Suppressor macrophage treated with lipopolysaccharide for 4 hours (primary cell): ENCODE results near the gene SFMBT2.
"Not testable (repeated sequence)": the region's sequence is repeated elsewhere in the genome, so short reads cannot be mapped to it uniquely, and the experiment has no call there.

Source experiments
- DNase-seq: peaks from one replicate; pipeline ENCODE4 v3.0.0-alpha.2; 2020

Gene SFMBT2

DNA sequence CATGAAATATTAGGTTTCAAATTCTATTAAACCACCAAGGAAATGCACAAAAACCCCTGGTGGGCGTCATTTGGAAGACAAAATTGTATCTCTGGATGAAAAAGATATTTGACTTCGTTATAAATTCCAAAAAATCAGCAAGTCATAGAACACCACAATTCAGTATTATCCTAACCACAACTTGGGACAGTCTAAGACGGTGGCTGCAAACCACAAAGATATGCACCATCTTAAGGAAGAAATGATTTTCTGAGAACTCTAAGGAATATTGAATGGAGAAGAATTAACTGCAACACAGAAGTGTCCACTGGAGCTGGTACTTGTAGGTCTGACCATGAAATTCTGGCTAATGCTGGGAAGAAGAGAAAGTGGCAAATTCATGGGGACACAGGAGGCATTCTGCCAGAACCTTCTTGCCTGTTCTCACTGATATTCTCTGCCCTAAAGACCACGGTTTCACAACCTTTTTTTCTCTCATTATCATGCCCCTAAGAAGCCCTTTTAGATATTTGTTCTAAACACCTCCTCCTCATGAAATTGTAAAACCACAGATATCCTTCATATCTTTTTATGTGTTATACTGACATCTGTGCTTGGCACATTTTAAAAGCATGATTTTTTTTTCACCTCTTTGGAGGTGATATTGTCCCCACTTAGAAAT, 92.9 kb downstream of the SFMBT2 start:
- no peak for DNase-seq

DNA sequence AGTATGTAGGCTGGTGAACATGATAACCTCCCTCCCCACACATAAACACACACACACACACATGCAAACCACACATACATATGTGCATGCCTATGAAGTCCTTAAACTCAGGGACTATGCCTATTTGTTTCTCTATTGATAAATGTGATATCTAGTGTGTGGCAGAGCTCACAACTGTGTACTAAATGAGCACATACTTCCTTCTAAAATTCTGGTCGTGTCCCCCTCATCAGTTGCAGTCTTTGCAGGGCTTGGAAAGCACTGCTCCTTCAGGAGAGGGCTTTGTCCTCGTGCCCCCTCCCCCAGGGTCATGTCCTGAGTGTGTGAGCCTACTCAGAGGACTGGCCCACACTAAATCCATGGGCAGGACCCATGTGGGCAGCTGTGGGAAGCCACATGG, 94.0 kb downstream of the SFMBT2 start:
- DNase-seq, result no peak

DNA sequence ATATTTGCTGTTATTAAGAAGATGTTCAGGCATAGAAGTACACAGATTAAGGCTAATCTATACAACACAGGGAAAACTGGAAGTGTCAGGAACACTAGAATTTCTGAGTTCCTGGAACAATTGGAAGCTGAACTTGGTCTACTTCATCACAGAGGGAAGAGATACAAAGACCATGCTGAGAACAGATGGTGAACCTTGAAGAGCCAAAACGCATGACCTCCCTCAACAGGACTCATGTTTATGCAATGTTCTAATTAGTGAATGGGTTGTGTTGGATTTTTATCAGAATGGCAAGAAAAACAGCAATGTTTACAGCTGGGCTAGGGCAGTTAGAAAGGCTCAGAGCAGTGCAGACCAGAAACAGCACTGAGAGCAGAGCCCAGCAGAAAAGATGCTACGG, 94.9 kb downstream of the SFMBT2 start:
- DNase-seq, result no peak

DNA sequence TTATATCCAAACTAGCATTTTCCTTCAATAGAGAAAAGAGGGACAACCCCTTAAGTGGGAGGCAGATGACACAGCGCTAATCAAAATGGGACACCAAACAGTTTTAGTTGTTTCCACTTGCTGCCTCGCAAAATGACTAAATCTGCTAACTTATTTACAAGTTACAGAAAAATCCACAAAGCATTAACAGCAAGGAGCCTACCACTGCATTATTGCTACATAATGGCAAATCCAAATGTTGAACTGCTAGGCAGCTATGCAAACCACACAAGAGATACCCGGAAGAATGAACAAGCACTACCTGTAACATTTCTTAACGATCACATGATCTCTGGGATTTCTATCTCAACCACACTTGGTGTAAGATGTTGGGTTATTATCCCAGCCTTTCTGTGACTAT, 96.7 kb downstream of the SFMBT2 start:
- peak; percentile 49 for DNase-seq

DNA sequence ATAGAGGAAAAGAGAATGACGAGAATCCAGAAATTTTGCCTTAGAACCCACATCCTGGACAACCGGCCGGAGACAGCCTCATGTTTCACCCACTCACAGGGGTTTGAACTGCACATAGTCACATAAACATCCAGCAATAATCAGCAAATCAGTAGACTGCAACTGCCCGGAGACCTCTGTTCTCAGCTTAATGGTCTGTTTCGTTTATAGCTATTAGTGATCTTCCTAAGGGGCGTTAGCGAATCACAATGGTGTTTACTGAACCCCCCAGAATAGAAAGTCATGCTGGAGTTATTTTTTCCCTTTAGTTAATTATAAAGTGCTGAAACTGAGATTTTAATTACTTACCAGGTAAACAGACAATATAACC, 98.4 kb downstream of the SFMBT2 start:
- no peak for DNase-seq

DNA sequence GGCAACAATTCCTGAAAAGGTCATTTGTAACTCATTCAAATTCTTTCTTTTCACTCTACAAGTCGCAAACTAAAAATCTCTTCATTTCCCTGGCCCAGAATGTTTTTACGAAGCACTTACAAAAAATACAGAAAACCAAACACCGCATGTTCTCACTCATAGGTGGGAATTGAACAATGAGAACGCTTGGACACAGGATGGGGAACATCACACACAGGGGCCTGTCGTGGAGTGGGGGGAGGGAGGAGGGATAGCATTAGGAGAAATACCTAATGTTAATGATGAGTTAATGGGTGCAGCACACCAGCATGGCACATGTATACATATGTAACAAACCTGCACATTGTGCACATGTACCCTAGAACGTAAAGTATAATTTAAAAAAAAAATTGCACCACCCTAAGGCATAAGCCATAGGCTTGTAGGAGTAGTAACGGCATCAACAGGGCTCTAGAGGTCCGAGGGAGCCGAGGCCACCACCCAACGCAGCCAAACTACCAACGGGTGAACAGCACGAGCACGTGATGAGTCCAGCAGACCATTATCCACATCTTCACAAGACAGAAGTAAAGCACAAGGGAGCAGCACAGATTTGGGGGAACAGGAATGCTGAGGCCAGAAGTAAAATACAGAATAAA, 98.9 kb downstream of the SFMBT2 start:
- DNase-seq, result not testable (repeated sequence)

DNA sequence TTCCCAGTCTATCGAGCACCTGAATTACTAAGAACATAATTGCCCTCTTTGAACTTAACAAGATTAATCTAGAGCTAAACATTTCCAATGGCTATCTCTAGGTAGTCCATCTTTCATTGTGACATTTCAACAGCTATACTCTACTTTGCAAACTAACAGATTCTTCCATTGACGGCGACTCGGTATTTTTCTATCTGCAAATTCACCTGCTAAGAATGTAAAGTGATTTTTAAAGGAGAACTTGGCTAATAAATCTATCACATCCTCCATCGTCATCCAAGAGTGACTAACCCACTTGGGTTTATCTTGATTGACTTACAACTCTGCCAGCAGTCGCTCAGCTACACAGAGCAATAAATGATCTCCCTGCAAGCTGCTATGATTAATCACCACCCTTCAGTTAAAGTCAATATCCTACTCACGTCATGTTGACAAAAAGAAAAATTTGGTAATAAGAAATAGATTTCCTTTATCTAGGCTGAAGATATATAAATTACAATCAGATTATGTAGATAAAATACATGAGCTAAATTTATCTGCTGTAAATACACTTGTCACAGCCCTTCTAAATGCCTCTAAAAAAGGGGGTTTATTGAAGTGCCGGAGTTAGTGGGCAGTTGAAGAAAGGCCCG, 99.5 kb downstream of the SFMBT2 start:
- DNase-seq, result no peak

DNA sequence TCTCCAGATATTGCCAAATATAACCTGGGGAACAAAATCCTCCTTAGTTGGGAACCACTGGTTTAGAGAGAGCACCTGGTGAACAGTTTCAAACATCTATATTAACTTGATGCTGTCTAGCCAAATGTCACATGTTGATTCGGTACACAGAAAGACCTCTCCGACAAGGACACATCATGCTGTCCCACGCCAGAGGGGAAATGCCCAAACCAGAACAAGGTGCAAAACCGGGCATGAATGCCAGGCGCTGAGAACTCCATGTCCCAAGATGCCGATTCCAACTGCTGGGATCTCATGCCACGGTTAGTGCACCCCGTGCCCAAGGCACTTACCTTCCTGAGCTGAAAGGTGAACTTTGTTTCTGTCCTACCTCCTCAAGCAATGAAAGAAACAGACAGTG, 100.8 kb downstream of the SFMBT2 start:
- no peak for DNase-seq

DNA sequence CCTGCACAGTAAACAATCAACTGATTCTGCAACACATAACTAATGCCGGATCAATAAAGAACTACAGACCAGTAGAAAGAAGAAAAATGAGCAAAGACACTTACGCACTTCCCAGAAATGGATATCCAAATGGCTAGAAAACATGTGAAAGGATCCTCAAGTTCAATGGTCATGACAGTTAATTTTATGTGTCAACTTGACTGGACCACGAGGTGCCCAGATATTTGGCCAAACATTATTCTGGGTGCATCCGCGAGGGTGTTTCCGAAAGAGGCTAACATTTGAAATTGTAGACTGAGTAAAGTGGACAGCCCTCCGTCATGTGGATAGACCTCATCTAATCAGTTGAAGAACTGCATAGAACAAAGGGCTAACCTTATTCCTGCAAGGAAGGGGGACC, 102.0 kb downstream of the SFMBT2 start:
- DNase-seq, result no peak

DNA sequence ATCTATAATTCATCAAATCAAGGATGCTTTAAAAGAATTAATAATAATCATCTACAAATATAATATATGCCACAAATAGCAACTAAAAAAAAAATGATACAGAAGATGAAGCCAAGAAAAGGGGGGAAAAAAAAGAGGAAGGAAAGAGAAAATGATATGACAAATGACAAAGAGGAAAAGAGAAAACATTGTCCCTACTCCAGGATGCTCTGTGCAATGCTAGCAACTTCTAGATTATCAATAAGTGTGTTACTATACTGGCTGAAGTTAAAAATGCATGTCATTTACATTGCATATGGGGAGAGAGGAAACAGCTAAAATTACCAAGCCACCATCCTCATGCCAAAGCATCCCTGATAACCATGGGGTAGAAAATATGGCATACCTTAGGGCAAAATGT, 104.2 kb downstream of the SFMBT2 start:
- DNase-seq, result no peak

DNA sequence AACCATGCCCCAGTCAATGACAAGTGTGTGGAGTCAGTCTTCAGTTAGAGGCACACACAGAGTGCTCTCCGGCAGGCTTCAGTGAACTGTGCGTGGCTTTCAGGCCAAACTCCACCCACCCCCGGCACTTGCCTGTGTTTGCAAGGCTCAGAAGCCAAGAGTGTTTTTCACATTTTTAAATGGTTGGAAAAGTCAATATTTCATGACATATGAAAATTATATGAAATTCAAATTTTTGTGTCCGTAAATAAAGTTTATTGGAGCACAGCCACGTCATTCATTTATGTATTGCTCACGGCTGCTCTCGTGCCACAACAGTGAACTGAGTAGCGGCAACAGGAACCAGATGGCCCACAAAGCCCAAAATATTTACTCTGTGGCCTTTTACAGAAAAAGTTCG, 104.7 kb downstream of the SFMBT2 start:
- DNase-seq, result no peak

DNA sequence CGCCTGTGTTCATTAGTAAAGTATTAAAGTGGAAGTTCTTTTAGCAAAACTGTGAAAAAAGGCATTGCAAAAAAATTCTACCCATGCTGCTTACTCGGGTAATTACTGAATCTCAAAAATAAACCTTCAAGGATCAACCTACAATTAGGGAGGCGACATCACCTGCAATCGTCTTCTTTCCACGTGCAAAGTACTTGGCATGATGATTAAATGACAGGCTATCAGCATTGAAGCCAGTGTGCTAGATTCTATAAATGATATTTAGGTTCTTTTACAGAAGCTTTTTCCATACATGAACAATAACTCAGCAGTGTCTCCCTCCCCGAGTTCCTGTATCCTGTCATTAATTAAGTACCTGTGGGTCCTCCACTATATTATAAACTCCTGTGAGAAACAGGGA, 105.8 kb downstream of the SFMBT2 start:
- DNase-seq, result no peak

DNA sequence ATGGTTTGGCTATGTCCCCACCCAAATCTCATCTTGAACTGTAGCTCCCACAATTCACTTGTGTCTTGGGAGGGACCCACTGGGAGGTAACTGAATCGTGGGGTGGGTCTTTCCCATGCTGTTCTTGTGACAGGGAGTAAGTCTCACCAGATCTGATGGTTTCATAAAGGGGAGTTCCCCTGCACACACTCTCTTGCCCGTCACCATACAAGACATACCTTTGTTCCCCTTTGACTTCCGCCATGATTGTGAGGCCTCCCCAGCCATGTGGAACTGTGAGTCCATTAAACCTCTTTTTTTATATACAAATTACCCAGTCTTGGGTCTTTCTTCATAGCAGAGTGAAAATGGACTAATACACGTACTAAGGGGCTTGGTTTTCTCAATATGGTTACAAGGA, 106.7 kb downstream of the SFMBT2 start:
- DNase-seq, result no peak

DNA sequence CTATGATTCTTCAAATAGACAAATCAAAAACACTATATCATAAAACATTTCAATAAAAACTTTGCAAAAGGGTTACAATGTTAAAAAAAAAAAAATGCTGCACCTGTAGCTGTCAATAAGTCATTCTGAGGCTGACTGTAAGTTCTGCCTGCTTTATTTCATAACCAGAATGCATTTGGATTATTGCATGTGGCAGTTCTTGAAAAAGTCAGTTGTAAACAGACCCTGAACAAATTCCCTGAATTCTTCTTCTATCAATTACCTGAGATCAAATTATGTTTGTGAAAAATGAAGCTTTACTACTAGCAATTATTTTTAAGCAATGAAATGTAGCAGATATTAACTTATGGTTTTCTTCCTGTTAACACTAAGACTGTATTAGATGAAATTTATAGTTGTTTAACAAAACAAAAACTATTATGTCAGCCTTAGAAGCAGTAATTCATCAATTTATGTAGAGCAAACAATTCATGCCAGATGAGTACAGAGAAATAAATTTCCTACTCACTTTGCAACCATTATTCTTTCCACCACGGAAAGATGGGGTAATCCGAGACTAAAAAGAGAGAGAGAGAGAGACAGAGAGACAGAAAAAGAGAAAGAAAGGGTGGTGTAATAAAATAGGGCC, 107.8 kb downstream of the SFMBT2 start:
- no peak for DNase-seq

DNA sequence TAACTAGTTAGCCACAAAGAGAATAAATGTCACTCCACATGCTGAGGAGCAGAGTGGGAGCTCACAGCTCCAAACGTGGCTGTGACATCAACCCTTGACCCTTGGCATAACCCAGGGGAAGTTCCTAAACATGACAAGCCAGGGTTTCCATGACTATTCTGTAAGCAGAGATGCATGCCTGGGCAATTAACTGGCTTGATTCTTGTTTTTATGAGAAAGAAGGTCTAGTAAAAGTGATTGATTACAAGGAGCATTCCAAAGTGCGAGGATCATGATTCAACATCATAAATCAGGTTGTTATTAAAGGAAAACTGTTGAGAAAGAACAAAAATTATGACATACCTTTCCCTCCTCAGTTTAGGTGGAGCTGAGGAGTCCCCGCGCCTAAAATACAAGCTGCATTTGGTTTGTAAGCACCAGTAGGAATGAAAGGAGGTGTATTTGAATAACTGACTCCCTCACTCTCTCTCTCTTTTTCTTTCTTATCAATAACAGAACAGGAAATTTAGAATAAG, 108.4 kb downstream of the SFMBT2 start:
- peak; percentile 70 for DNase-seq

DNA sequence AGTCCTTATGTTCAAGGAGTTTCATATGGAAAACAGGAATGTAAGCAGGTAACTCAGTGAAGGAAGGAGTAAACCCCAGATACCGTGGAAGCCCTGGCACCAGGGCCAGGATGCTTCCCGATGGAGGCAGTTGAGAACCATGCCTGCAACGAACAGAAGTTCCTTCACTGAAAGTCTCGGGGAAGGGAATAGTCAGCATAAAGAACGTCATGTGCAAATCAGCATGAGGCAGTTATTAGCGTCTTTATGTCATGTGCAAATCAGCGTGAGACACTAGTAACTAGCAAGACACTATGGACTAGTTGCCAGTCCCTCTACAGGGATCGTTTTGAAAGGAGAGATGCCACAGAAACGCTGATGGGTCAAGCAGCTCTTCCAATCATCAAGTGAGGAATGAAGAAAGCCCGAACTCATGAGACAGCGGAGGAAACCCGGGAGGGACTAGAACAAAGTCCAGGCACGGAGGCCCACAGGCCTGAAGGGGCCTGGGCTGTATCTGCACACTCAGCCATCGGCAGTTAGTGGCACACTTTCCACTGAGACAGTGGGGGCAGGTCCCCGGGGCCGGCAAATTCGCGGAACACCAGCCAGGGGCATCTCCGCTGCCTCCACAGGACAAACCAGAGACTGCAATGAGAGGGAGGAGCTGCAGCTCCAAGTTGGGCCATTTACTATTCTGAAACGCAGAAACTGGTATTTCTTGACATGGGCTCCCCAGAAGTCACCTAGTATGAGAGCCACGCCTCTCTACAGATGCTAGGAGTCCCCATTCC, 109.6 kb downstream of the SFMBT2 start:
- DNase-seq, result no peak

DNA sequence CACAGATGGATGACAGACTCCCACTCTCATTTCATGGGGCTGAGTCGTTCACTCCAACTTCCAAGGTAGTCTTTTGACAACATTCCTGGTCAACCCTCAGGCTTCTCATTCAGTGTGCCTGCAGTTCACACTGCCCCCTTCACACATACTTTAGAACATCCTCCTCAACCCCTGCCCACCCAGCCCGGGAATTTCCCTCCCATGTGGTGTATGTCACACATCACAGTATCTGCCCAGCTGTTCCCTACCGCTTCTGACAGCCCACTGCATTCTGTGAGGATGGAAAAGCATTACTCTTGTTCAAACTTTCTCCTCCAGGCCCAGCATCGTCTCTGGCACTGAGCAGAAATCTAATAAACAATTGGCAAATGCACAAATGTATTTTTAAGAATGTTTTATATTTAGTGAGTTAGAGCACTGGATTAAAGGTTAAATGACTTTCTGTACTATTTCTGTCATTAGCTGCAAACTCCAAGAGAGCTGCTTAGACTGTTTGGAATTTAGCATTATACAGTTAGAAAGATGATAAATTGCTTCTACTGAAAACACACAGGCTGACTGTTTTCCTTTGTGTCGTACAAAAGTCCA, 110.4 kb downstream of the SFMBT2 start:
- DNase-seq, result no peak

DNA sequence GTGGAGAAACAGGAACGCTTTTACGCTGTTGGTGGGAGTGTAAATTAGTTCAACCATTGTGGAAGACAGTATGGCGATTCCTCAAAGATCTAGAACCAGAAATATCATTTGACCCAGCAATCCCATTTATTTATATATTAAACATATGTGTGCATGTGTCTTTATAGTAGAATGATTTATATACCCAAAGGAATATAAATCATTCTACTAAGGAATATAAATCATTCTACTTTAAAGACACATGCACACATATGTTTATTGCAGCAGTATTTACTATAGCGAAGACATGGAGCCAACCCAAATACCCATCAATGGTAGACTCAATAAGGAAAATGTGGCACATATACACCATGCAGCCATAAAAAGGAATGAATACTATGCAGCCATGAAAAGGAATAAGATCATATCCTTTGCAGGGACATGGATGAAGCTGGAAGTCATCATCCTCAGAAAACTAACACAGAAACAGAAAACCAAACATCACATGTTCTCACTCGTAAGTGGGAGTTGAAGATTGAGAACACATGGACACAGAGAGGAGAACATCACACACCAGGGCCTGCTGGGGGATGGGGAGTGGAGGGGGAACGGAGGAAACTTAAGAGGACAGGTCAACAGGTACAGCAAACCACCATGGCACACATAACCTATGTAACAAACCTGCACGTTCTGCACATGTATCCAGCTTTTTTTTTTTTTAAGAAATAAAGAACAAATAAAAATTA, 111.1 kb downstream of the SFMBT2 start:
- not testable (repeated sequence) for DNase-seq

DNA sequence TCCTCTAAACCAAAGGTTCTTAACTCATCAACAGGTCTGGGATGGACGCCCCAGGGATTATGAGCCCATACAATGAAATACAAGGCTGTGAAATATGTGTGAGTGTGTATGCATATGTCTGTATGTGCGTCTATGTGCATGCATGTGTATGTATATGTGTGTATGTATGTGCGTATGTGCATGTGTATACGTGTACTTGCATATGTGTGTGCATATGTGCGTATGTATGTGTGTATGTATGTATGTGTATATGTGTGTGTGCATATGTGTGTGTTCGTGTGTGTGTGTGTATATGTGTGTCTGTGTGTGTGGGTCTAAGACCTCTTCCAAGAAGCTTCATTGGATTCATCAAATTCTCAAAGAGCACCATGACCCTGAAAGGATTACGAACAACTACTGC, 112.3 kb downstream of the SFMBT2 start:
- no peak for DNase-seq

DNA sequence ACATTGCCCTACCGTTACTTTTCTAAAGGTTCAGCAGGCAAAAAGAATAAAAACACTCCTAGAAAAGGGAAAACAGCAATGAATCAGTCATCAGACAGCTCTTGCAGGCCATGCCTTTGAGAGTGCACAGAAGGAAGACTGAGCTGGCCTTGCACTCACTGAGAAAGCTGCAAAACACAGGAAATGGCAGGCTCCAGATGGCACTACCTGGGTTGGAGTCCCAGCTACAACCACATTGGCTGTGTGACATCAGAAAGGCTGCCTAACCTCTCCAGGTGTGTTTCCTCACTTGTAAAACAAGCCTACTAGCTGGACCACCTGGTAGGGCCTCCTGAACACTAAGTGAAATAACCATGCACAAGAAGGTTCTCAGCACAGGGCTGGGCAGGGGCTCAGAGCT, 113.7 kb downstream of the SFMBT2 start:
- no peak for DNase-seq

DNA sequence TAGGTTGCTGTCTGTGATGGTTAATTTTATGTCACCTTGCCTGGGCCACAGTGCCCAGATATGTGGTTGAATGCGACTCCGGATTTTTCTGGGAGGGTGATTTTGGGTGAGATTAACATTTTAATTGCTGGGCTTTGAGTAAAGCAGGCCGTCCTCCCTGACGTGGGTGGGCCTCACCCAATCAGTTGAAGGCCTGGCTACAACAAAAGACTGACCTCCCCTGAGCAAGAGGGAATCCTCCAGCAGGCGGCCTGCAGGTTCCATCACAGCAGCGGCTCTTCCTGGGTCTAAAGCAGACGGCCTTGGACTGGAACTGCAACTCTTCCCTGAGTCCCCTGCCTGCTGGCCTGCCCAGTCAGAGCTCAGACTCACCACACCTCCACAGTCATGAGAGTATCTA, 114.2 kb downstream of the SFMBT2 start:
- DNase-seq, result no peak

DNA sequence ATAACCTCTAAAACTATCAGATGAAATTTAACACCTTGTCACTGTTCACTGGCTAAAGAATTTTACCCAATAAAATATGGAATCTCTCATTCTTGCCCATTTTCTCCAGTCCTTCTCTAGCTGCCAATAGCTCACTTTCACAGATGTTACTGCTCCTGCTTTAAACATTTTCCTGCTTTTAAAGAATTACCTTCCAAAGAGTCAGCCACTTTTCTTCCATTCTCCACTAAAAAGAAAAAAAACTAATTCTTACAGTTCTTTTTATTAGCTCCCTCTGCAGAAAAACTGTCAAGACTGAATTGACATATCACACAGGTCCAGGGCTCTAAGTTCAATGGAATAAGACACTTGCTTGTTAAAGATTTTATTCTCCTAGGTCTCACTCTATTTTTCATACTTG, 114.8 kb downstream of the SFMBT2 start:
- DNase-seq, result no peak
